Caco-2 (cell line): ENCODE results near the gene ABHD2. TPM values are rescaled to one million over a fixed set of nuclear protein-coding genes. Genes with fewer than 3 reads are reported as not detected.

ENCODE experiments used
- BruUV-seq: library from RNA; stranded (reverse); fragments of 400-500 nt; replicated peaks from 2 replicates; lab custom pipeline; 2021; lab: Mats Ljungman, UMichigan
- CTCF ChIA-PET: fragments of 300-600 bp; sonication (Branson Sonifier 250); formaldehyde crosslinking; loops from one replicate; lab custom pipeline; 2022; ENCODE audit warnings: antibody characterized with exemption; lab: Charles Lee
- POLR2A ChIA-PET: fragments of 300-600 bp; sonication (Branson Sonifier 250); formaldehyde crosslinking; loops from one replicate; lab custom pipeline; 2022; ENCODE audit warnings: antibody characterized with exemption; lab: Charles Lee
- DNase-seq, 2 experiments: peaks; one replicate each; pipeline versions ENCODE4 v3.0.0 to v3.0.0-alpha.2; 2020 to 2022
- H3K27me3 ChIP-seq: replicated peaks from 2 replicates; pipeline ENCODE4 v1.6.0; 2011; ENCODE audit warnings: low read length; ENCODE audit not compliant: control insufficient read depth, insufficient read depth
- H3K36me3 ChIP-seq: 2 replicates; pipeline ENCODE4 v1.5.1; 2011; ENCODE audit warnings: low read length; ENCODE audit not compliant: control insufficient read depth, insufficient read depth
- H3K4me1 ChIP-seq: fragments of 250-450 bp; sonication (Bioruptor Pico); 2 replicates; pipeline ENCODE4 v1.5.1; 2020; ENCODE audit warnings: mild to moderate bottlenecking
- H3K4me3 ChIP-seq: 2 replicates; pipeline ENCODE4 v1.5.1; 2011; ENCODE audit warnings: low read depth, mild to moderate bottlenecking, control low read depth, low read length
- H3K9me3 ChIP-seq: fragments of 250-450 bp; sonication (Bioruptor Pico); 2 replicates; pipeline ENCODE4 v1.5.1; 2020; ENCODE audit warnings: mild to moderate bottlenecking, moderate library complexity
- H3K27ac Mint-ChIP-seq: one replicate; pipeline ENCODE4 v1.8.0; 2022; ENCODE audit warnings: mixed read lengths; ENCODE audit not compliant: unreplicated experiment
- H3K27me3 Mint-ChIP-seq: one replicate; pipeline ENCODE4 v1.8.0; 2022; ENCODE audit warnings: mixed read lengths; ENCODE audit not compliant: insufficient read depth, unreplicated experiment
- H3K36me3 Mint-ChIP-seq: one replicate; pipeline ENCODE4 v1.8.0; 2022; ENCODE audit warnings: mild to moderate bottlenecking, mixed read lengths; ENCODE audit not compliant: insufficient read depth, unreplicated experiment
- H3K4me1 Mint-ChIP-seq: one replicate; pipeline ENCODE4 v1.8.0; 2022; ENCODE audit warnings: low read depth, mixed read lengths; ENCODE audit not compliant: unreplicated experiment
- H3K4me3 Mint-ChIP-seq: one replicate; pipeline ENCODE4 v1.8.0; 2022; ENCODE audit warnings: mild to moderate bottlenecking, moderate library complexity, mixed read lengths; ENCODE audit not compliant: unreplicated experiment
- H3K9me3 Mint-ChIP-seq: one replicate; pipeline ENCODE4 v1.8.0; 2022; ENCODE audit warnings: mixed read lengths; ENCODE audit not compliant: unreplicated experiment
- intact Hi-C: fragments of 100-400 bp; cut with micrococcal nuclease; formaldehyde crosslinking; loops from one replicate; pipeline ENCODE4 v1.10.0; 2022; ENCODE audit not compliant: unreplicated experiment
- total RNA-seq: library from RNA; stranded (reverse); gene quantifications from 2 replicates; pipeline ENCODE4 v1.2.3, GENCODE V29; 2022
- TF ChIP-seq, protein P1 (sequence below), 2 experiments: fragments of 200-600 bp in 1 of 2; IDR thresholded peaks; 1 replicate in 1 of 2; 2 replicates in 1 of 2; pipeline versions ENCODE4 v1.5.1 to v1.8.0; 2011 to 2022; ENCODE audit warnings: antibody characterized with exemption in 1 of 2, control low read depth in 1 of 2, inconsistent platforms in 1 of 2, low read depth in 1 of 2, low read length in 1 of 2, mild to moderate bottlenecking in 1 of 2, moderate library complexity in 1 of 2; ENCODE audit not compliant: insufficient read depth in 1 of 2, severe bottlenecking in 1 of 2, unreplicated experiment in 1 of 2

The ABHD2 gene
- total RNA-seq, 1 experiment from 2014 or later, result 63.0 TPM

- Mint-ChIP-seq H3K27ac (no peak overlapping the region), H3K9me3 (no peaks in the 10 kb centered on the region), H3K4me1 (no peaks in the 10 kb centered on the region), H3K27me3 (no peaks in the 10 kb centered on the region), H3K4me3 (no peak overlapping the region), H3K36me3 (no peaks in the 10 kb centered on the region)
- no TSS peak for BruUV-seq
- Histone ChIP-seq H3K9me3 (no peaks in the 10 kb centered on the region), H3K4me3 (no peak overlapping the region), H3K4me1 (no peaks in the 10 kb centered on the region), H3K27me3 (no peaks in the 10 kb centered on the region), H3K36me3 (no peaks in the 10 kb centered on the region)
- TF ChIP-seq, protein P1, sequence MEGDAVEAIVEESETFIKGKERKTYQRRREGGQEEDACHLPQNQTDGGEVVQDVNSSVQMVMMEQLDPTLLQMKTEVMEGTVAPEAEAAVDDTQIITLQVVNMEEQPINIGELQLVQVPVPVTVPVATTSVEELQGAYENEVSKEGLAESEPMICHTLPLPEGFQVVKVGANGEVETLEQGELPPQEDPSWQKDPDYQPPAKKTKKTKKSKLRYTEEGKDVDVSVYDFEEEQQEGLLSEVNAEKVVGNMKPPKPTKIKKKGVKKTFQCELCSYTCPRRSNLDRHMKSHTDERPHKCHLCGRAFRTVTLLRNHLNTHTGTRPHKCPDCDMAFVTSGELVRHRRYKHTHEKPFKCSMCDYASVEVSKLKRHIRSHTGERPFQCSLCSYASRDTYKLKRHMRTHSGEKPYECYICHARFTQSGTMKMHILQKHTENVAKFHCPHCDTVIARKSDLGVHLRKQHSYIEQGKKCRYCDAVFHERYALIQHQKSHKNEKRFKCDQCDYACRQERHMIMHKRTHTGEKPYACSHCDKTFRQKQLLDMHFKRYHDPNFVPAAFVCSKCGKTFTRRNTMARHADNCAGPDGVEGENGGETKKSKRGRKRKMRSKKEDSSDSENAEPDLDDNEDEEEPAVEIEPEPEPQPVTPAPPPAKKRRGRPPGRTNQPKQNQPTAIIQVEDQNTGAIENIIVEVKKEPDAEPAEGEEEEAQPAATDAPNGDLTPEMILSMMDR (IDR thresholded peaks at IDR 0.05; ENCODE audit: insufficient read depth in 1 of 2, low read depth in 1 of 2, low read length in 1 of 2, severe bottlenecking in 1 of 2, unreplicated experiment in 1 of 2), result no peak
- intact Hi-C loops, result no loop called here
- DNase-seq, result no peak
- ChIA-PET POLR2A (no interaction called here), CTCF (interaction anchor here (0.5 to 2.4 kb wide), 3 partner anchors 11 to 56 kb away, joined by 3 to 15 read pairs (median 3); no protein-coding TSS in a partner anchor)
Measured at GRCh38 chr15:89217686-89218376, 129.6 kb downstream of the ABHD2 start.

DNA sequence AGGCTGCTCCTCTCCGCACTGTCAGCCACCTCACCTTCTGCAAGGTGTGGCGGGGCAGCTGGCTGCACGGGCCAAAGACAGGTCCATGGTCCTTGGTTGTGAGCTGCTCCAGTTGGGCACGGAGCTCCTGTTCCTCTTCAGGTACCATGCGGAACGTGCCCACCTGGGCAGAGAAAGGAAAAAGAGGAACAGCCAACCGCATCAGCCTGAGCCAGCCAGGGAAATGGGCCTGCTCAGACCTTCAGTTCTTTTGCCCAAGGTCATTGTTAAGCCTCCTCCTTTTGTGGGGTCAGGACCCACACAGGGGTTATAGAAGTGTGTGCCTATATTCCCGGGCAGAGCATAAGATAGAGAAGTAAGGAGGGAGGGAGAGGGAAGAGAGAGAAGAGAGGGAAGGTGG is 130.3 kb downstream of the ABHD2 start:
- Histone ChIP-seq H3K4me1 (no peaks in the 10 kb centered on the region), H3K36me3 (no peaks in the 10 kb centered on the region), H3K27me3 (no peaks in the 10 kb centered on the region), H3K4me3 (no peak overlapping the region), H3K9me3 (no peaks in the 10 kb centered on the region)
- no peak for DNase-seq
- ChIA-PET POLR2A (no interaction called here), CTCF (interaction anchor here (0.6 kb wide), 1 partner anchor 24 kb away, joined by 3 read pairs; no protein-coding TSS in a partner anchor)
- H3K4me3 Mint-ChIP-seq, result no peak overlapping the region
- no peaks in the 10 kb centered on the region for H3K36me3 Mint-ChIP-seq
- intact Hi-C loops, result no loop called here
- no peaks in the 10 kb centered on the region for H3K9me3 Mint-ChIP-seq
- no peak overlapping the region for H3K27ac Mint-ChIP-seq
- BruUV-seq, result no TSS peak
- no peaks in the 10 kb centered on the region for H3K4me1 Mint-ChIP-seq
- no peaks in the 10 kb centered on the region for H3K27me3 Mint-ChIP-seq
- TF ChIP-seq, protein P1 (IDR thresholded peaks at IDR 0.05; ENCODE audit: insufficient read depth in 1 of 2, low read depth in 1 of 2, low read length in 1 of 2, severe bottlenecking in 1 of 2, unreplicated experiment in 1 of 2), result no peak

DNA sequence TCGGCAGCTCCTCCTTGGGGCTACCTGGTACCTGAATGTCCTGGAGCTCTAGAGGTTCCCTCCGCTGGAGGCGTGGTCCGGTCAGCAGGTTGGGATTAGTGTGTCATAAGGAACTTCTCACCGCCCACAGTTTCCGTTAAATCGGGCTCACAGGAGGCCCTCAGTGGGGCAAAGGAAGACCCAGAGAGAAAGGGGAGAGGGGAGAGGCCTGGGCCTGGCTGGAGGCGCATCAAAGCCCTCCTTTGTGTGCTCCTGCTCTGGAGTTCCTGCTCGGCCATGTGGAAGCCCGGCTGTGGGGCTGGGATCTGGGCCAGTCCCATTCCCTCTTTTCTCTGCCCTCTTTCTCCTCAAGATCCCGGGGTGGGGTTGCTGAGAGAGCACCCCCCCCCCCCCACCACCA is 133.3 kb downstream of the ABHD2 start, which contains the start of gene RLBP1:
RLBP1 (minus strand) TSS at position 37 of the 400 bp plus-strand sequence. CDS start 2,604 bp downstream, outside the sequence.
- DNase-seq, result no peak
- H3K27ac Mint-ChIP-seq, result no peak within 1 kb of the TSS
- no peaks in the 10 kb centered on the region for H3K4me1 ChIP-seq
- no peaks in the 10 kb centered on the region for H3K4me1 Mint-ChIP-seq
- H3K4me3 Mint-ChIP-seq, result no peak within 1 kb of the TSS
- POLR2A ChIA-PET, result interaction anchor here (0.5 kb wide), 1 partner anchor 19 kb away, joined by 8 read pairs; no protein-coding TSS in a partner anchor
- H3K9me3 Mint-ChIP-seq, result no peaks in the 10 kb centered on the region
- H3K9me3 ChIP-seq, result no peaks in the 10 kb centered on the region
- CTCF ChIA-PET, result interaction anchor here (1.9 kb wide), 1 partner anchor 15 kb away, joined by 7 read pairs; no protein-coding TSS in a partner anchor
- H3K27me3 Mint-ChIP-seq, result no peaks in the 10 kb centered on the region
- BruUV-seq, result no TSS peak
- no peaks in the 10 kb centered on the region for H3K36me3 Mint-ChIP-seq
- H3K4me3 ChIP-seq, result no peak within 1 kb of the TSS
- intact Hi-C loops, result no loop called here
- H3K36me3 ChIP-seq, result no peaks in the 10 kb centered on the region
- H3K27me3 ChIP-seq, result no peaks in the 10 kb centered on the region
- TF ChIP-seq, protein P1 (IDR thresholded peaks at IDR 0.05; ENCODE audit: insufficient read depth in 1 of 2, low read depth in 1 of 2, low read length in 1 of 2, severe bottlenecking in 1 of 2, unreplicated experiment in 1 of 2), result no peak
